B cell (primary cell): ENCODE data around the gene PCIF1.

Experiments used
- EZH2 ChIP-seq: IDR thresholded peaks from 2 replicates; pipeline ENCODE4 v1.6.1; 2012; ENCODE audit warnings: borderline replicate concordance, low read depth, mild to moderate bottlenecking, moderate library complexity, low read length; ENCODE audit not compliant: insufficient read depth, poor library complexity, severe bottlenecking
- TF ChIP-seq, protein P1 (sequence below): fragments of 200-600 bp; IDR thresholded peaks from one replicate; pipeline ENCODE4 v1.8.0; 2022; ENCODE audit warnings: antibody characterized with exemption, mild to moderate bottlenecking

DNA sequence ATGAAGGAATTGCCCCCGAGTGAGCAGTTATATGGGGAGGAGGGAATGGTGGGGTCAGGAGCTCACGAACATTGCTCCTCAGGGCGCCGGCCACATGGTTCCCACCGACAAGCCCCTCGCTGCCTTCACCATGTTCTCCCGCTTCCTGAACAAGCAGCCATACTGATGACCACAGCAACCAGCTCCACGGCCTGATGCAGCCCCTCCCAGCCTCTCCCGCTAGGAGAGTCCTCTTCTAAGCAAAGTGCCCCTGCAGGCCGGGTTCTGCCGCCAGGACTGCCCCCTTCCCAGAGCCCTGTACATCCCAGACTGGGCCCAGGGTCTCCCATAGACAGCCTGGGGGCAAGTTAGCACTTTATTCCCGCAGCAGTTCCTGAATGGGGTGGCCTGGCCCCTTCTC lies 36.2 kb upstream of the PCIF1 start:
- TF ChIP-seq, protein P1, sequence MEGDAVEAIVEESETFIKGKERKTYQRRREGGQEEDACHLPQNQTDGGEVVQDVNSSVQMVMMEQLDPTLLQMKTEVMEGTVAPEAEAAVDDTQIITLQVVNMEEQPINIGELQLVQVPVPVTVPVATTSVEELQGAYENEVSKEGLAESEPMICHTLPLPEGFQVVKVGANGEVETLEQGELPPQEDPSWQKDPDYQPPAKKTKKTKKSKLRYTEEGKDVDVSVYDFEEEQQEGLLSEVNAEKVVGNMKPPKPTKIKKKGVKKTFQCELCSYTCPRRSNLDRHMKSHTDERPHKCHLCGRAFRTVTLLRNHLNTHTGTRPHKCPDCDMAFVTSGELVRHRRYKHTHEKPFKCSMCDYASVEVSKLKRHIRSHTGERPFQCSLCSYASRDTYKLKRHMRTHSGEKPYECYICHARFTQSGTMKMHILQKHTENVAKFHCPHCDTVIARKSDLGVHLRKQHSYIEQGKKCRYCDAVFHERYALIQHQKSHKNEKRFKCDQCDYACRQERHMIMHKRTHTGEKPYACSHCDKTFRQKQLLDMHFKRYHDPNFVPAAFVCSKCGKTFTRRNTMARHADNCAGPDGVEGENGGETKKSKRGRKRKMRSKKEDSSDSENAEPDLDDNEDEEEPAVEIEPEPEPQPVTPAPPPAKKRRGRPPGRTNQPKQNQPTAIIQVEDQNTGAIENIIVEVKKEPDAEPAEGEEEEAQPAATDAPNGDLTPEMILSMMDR, result no peak
- no peak for TF ChIP-seq EZH2
